Dedifferentiated amniotic fluid mesenchymal stem cell (primary cell): ENCODE measurements around the gene PANK3.
"Not testable (repeated sequence)": the region's sequence is repeated elsewhere in the genome, so short reads cannot be mapped to it uniquely, and the experiment has no call there.

ENCODE experiments used
- DNase-seq: peaks from one replicate; pipeline ENCODE4 v3.0.0-alpha.2; 2016; ENCODE audit errors: extremely low spot score

The PANK3 gene

GRCh38 chr5:168592014-168592368, 12.8 kb upstream of the PANK3 start:
- no peak for DNase-seq

- no peak for DNase-seq
Measured at GRCh38 chr5:168591302-168592013, 12.3 kb upstream of the PANK3 start.

- no peak for DNase-seq
Measured at GRCh38 chr5:168590666-168591065, 11.5 kb upstream of the PANK3 start.

- DNase-seq: no peak
Measured at GRCh38 chr5:168587987-168588386, 8.8 kb upstream of the PANK3 start.

GRCh38 chr5:168585119-168585856, 6.1 kb upstream of the PANK3 start:
- no peak for DNase-seq

- no peak for DNase-seq
Measured at GRCh38 chr5:168583742-168584482, 4.7 kb upstream of the PANK3 start.

GRCh38 chr5:168580814-168581469, 1.8 kb upstream of the PANK3 start:
- not testable (repeated sequence) for DNase-seq

- DNase-seq: no peak
Measured at GRCh38 chr5:168580227-168580508, 1.0 kb upstream of the PANK3 start.

- DNase-seq: peak; percentile 99
Measured at GRCh38 chr5:168579488-168580226, 489 bp upstream of the PANK3 start.

- DNase-seq: no peak
Measured at GRCh38 chr5:168578006-168578405, 1.2 kb downstream of the PANK3 start.

- DNase-seq: no peak
Measured at GRCh38 chr5:168575391-168576372, 3.5 kb downstream of the PANK3 start.

GRCh38 chr5:168574156-168574555, 5.0 kb downstream of the PANK3 start:
- not testable (repeated sequence) for DNase-seq

- DNase-seq: not testable (repeated sequence)
Measured at GRCh38 chr5:168573663-168574062, 5.5 kb downstream of the PANK3 start.

- DNase-seq: no peak
Measured at GRCh38 chr5:168570490-168571328, 8.5 kb downstream of the PANK3 start.

- no peak for DNase-seq
Measured at GRCh38 chr5:168568738-168569137, 10.4 kb downstream of the PANK3 start.

- no peak for DNase-seq
Measured at GRCh38 chr5:168563959-168564358, 15.2 kb downstream of the PANK3 start.

GRCh38 chr5:168562279-168562678, 16.9 kb downstream of the PANK3 start:
- DNase-seq: no peak

- no peak for DNase-seq
Measured at GRCh38 chr5:168557389-168557788, 21.8 kb downstream of the PANK3 start.

- no peak for DNase-seq
Measured at GRCh38 chr5:168553377-168554130, 25.6 kb downstream of the PANK3 start.
